GM20431 (cell line): ENCODE data around the gene PKNOX2.
"Not testable (repeated sequence)": the region's sequence is repeated elsewhere in the genome, so short reads cannot be mapped to it uniquely, and the experiment has no call there.

Experiments
- in situ Hi-C: fragments of 300-500 bp; cut with MseI, MboI; formaldehyde crosslinking; loops from one replicate; pipeline ENCODE4 v1.15.0; 2020; ENCODE audit warnings: low sequenced_read_pairs; ENCODE audit not compliant: unreplicated experiment

PKNOX2 gene

GRCh38 chr11:125193841-125194240, 29.3 kb downstream of the PKNOX2 start:
- in situ Hi-C loops: no loop called here

GRCh38 chr11:125199915-125200314, 35.4 kb downstream of the PKNOX2 start:
- in situ Hi-C loops: no loop called here

- in situ Hi-C loops: no loop called here
Observed at GRCh38 chr11:125200441-125200840, 35.9 kb downstream of the PKNOX2 start.

DNA sequence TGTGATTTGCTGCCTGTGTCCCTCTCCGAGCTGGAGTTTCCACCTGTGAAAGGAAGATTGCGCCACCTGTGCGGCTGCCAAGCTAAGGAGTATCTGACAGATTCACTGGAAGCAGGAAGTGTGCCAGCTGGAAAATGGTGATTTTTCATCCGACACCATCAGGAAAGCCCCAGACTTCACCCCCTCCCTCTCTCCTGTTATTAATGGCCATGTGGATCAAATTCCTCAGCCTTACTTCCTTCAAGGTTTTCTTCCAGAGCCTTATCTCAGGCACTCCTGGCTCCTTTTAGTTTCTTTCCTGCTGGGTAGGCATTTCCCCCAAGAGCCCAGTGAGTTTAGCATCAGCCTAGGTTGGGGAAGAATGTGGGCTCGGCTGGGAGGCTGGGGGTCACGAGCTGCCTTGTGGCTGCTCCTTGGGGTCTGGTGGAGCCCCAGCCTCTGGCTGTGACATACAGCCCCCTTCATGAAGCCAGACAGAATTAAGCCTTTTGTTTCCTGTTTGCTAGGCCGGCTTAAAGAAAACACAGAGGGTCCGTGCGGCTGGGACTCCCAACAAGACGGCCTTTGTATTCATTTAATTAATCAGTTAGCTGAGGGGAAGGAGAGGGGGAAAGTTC, 37.1 kb downstream of the PKNOX2 start:
- in situ Hi-C loops: no loop called here

DNA sequence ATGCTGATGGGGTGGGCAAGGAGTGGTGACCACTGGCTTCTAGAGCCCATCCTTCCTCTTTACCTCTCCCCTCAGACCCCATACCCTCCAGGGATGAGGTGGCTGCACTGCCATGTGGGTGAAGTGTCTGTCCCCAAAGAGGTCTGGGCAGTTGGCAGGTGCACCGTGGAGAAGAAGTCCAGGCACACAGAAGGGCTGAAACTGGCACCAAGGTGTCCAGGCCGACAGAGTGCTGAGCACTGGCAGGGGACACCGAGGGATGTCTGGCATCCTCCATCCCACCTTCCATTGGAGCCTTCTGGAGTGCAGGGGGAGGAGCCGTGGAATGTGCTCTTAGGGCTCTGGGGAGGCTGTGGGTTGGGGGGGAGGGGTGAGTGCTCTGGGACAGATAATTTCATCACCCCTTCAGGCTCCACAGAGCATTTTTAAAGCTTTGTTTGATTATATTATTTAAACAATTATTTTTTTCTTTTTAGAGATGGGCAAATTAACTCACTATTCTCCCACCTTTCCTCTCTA, 37.9 kb downstream of the PKNOX2 start:
- in situ Hi-C loops: no loop called here

DNA sequence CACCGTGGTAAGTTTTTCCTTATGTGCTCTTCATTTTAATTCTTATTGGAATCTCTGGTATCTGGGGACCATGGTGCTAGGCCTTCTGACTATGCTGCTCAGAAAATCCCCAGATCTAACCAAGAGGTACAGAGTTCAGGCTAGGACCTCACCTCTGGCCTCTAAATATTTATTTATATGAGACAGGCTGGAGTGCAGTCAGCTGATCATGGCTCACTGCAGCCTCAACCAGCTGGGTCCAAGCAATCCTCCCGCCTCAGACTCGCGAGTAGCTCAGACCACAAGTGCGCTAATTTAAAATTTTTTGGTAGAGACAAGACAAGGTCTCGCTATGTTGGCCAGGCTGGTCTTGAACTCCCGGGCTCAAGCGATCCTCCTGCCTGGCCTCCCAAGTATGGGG, 38.4 kb downstream of the PKNOX2 start:
- in situ Hi-C loops: no loop called here

- in situ Hi-C loops: no loop called here
Observed at GRCh38 chr11:125207866-125208425, 43.4 kb downstream of the PKNOX2 start.

DNA sequence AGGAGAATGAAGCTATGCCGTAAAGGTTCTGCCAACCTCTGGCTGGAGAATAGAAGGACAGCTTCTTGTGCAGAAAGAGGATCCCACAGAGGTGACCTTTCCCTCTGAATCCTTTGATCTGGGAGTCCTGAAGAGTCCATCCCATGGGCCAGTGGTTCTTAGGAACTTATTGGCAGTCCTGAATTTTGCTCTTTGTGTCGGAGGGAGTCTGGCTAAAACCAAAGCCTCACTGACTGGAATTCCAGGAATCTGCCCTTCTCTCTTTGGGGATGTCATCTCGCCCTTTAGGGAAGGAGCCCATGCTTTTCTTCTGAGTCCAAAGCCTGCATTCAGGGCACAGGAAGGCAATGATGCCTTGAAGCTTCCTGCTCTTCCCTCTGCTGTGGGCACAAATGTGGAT, 45.5 kb downstream of the PKNOX2 start:
- in situ Hi-C loops: no loop called here

GRCh38 chr11:125211191-125211947, 46.8 kb downstream of the PKNOX2 start:
- in situ Hi-C loops: no loop called here

DNA sequence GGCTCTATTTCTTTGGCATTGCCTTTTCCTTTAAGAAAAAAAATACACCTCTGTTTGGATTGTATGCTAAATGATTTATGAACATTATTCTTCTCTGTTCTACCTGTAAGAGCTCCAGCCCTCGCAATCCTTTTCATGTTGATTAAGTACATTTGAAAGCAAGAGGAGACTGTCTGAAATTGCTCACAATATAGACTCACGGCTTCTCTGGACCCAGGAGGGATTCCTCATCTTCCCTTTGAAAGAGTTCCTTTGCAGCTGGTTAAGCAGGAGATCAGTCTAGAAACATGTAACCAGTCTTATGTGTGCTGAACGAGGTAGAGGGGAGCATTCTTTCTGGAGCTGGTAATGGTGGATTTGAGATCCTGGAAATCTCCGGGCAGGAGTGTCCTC, 47.4 kb downstream of the PKNOX2 start:
- in situ Hi-C loops: no loop called here

- in situ Hi-C loops: no loop called here
Observed at GRCh38 chr11:125214601-125215565, 50.3 kb downstream of the PKNOX2 start.

GRCh38 chr11:125215976-125216375, 51.4 kb downstream of the PKNOX2 start:
- in situ Hi-C loops: no loop called here

- in situ Hi-C loops: no loop called here
Observed at GRCh38 chr11:125218336-125218735, 53.8 kb downstream of the PKNOX2 start.

GRCh38 chr11:125221461-125221860, 56.9 kb downstream of the PKNOX2 start:
- in situ Hi-C loops: no loop called here

- in situ Hi-C loops: no loop called here
Observed at GRCh38 chr11:125222494-125222893, 57.9 kb downstream of the PKNOX2 start.

- in situ Hi-C loops: not testable (repeated sequence)
Observed at GRCh38 chr11:125223161-125223560, 58.6 kb downstream of the PKNOX2 start.

DNA sequence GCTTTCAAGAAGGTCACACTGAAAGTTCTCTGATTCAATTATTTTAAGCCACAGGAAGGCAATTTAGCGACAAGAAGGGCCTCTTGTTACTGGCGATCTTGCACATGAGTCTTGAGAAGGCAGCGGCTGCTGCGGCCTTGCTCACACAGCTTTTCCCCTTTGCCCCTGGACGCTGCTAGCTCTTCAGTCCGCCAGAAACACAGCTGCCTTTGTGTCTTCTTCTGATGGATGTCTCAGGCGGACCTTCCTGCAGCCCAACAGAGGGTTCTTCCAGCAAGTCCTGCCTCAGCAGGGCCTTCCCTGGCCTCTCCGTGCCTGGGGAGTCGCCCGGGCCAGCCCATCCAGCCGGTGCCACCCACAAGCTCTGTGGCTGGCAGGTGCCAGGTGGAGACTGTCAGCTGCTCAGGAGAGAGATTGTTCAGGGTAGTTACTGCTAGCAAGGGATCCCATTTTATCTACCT, 59.4 kb downstream of the PKNOX2 start:
- in situ Hi-C loops: no loop called here

GRCh38 chr11:125224391-125225021, 60.0 kb downstream of the PKNOX2 start:
- in situ Hi-C loops: no loop called here

DNA sequence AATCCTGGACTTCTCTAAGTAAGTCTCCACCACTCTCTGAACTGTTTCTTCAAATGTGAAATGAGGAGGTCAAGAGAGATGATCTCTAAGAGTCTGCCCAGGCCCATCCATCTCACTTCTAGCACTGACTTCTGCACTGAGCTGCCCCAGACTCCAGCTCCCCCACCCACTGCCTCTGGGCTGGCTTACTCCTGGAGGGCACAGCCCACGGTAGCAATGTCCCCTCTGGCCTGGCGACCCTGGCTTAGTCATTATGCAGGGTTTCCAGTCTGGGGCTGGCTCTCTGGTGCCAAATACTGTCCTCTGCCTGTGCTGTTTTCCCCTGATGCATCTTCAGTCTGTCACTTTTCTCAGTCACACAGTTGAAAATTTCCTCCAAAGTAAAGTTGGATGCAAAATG, 60.9 kb downstream of the PKNOX2 start:
- in situ Hi-C loops: no loop called here

- in situ Hi-C loops: no loop called here
Observed at GRCh38 chr11:125226031-125226430, 61.5 kb downstream of the PKNOX2 start.
